Ishikawa (cell line): Measurements from ENCODE around the gene NR2F1.

ENCODE experiments used
- CEBPB ChIP-seq: IDR thresholded peaks from 2 replicates; pipeline ENCODE4 v1.6.1; 2012
- EGR1 ChIP-seq: IDR thresholded peaks from 2 replicates; pipeline ENCODE4 v1.6.1; 2012
- EP300 ChIP-seq: IDR thresholded peaks from 2 replicates; pipeline ENCODE4 v1.6.1; 2012; ENCODE audit warnings: borderline replicate concordance
- FOXM1 ChIP-seq: IDR thresholded peaks from 2 replicates; pipeline ENCODE4 v1.6.1; 2012; ENCODE audit warnings: low read depth, borderline replicate concordance
- NFIC ChIP-seq: IDR thresholded peaks from 2 replicates; pipeline ENCODE4 v1.6.1; 2012
- RAD21 ChIP-seq: IDR thresholded peaks from 2 replicates; pipeline ENCODE4 v1.6.1; 2012; ENCODE audit warnings: low read depth
- TAF1 ChIP-seq: IDR thresholded peaks from 2 replicates; pipeline ENCODE4 v1.6.1; 2012; ENCODE audit warnings: low read depth, mild to moderate bottlenecking
- TCF12 ChIP-seq: IDR thresholded peaks from 2 replicates; pipeline ENCODE4 v1.6.1; 2012; ENCODE audit warnings: low read depth
- TEAD4 ChIP-seq: IDR thresholded peaks from 2 replicates; pipeline ENCODE4 v1.6.1; 2012
- USF1 ChIP-seq: IDR thresholded peaks from 2 replicates; pipeline ENCODE4 v1.6.1; 2012
- YY1 ChIP-seq: IDR thresholded peaks from 2 replicates; pipeline ENCODE4 v1.6.1; 2012; ENCODE audit warnings: low read depth
- ZBTB7A ChIP-seq: IDR thresholded peaks from 2 replicates; pipeline ENCODE4 v1.6.1; 2012; ENCODE audit warnings: low read depth
- TF ChIP-seq, protein P1 (sequence below): IDR thresholded peaks from 2 replicates; pipeline ENCODE4 v1.6.1; 2012
- TF ChIP-seq, protein P2 (sequence below): IDR thresholded peaks from 2 replicates; pipeline ENCODE4 v1.6.1; 2012; ENCODE audit warnings: low read depth, mild to moderate bottlenecking

DNA sequence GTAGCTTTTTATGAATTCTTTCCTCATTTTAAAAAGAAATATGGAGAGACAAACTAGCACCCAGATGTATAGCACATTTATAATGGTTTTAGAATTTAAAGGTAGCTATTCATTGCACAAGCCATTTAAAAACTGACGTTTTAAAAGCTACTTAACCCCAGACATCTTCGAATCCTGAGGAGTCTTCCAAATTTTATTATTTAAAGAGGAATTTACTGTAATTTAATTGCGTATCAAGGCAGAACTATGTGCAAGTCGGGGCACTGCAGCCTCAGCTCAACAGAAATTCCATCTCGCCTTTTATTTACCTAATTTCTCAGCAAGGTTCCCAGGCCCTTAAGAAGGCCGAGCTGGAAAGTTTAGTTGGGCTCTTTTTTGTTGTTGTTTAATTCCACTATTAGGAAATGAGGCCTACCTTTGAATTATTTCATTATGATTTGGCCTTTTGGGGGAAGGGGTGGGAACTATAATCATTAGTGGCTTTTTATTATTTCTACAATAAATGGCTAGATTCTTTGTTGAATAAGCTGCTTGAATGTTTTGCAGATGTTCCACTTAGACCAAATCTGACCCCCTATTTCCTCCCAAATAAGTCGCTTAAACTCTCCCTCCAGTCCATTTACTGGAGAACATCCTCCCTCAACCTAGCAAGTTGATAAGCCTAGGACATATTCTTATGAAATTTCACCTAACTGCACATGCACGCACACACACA lies 20.2 kb downstream of the NR2F1 start:
- TF ChIP-seq EP300 (no peak), YY1 (no peak), CEBPB (no peak), USF1 (no peak), NFIC (no peak), TEAD4 (no peak), FOXM1 (no peak), TCF12 (no peak), EGR1 (no peak), RAD21 (no peak), TAF1 (no peak), ZBTB7A (no peak)
- TF ChIP-seq, protein P1, sequence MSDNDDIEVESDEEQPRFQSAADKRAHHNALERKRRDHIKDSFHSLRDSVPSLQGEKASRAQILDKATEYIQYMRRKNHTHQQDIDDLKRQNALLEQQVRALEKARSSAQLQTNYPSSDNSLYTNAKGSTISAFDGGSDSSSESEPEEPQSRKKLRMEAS = no peak
- TF ChIP-seq, protein P2, sequence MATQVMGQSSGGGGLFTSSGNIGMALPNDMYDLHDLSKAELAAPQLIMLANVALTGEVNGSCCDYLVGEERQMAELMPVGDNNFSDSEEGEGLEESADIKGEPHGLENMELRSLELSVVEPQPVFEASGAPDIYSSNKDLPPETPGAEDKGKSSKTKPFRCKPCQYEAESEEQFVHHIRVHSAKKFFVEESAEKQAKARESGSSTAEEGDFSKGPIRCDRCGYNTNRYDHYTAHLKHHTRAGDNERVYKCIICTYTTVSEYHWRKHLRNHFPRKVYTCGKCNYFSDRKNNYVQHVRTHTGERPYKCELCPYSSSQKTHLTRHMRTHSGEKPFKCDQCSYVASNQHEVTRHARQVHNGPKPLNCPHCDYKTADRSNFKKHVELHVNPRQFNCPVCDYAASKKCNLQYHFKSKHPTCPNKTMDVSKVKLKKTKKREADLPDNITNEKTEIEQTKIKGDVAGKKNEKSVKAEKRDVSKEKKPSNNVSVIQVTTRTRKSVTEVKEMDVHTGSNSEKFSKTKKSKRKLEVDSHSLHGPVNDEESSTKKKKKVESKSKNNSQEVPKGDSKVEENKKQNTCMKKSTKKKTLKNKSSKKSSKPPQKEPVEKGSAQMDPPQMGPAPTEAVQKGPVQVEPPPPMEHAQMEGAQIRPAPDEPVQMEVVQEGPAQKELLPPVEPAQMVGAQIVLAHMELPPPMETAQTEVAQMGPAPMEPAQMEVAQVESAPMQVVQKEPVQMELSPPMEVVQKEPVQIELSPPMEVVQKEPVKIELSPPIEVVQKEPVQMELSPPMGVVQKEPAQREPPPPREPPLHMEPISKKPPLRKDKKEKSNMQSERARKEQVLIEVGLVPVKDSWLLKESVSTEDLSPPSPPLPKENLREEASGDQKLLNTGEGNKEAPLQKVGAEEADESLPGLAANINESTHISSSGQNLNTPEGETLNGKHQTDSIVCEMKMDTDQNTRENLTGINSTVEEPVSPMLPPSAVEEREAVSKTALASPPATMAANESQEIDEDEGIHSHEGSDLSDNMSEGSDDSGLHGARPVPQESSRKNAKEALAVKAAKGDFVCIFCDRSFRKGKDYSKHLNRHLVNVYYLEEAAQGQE = no peak
